GM20431 (cell line): ENCODE measurements around the gene MLN.

Source experiments
- in situ Hi-C: fragments of 300-500 bp; cut with MseI, MboI; formaldehyde crosslinking; loops from one replicate; pipeline ENCODE4 v1.15.0; 2020; ENCODE audit warnings: low sequenced_read_pairs; ENCODE audit not compliant: unreplicated experiment

Gene MLN

DNA sequence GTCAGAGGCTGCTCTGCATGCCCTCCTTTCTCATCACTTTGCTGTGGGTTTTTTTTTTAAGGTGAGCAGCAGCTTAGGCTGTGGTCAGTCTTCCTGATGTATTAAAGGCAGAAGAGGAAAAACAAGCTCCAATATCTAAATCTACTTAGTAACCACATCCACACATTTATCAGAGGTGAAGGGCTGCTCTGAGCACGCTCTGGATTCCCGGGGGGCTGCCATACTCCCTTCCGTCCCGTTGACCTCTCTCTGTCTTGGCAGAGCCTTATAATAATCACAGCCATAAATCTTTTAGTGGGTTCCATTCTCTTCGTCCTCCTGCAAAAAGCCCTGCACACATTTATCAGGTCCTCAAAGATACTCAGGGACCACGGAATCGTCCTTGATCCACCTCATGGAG lies 12.2 kb downstream of the MLN start:
- in situ Hi-C loops = no loop called here

DNA sequence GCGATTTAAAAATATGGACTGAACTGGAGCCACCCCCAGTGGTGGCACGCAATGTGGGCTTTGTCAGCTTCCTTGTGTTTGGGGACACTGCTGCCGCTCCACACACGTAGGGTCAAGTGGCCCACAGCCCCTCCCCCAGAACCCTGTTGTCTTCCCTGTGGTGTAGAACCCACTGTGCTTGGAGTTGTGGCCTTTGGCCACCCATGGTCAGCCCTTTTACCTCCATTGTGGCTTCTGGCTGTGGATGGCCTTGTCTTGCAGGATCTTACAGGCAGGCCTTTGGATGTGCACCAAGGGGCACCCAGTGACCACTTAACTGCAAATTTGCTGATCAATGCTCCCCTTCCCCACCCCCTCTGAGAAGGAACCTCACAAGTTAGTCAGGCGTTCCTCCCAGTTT lies 12.9 kb downstream of the MLN start:
- in situ Hi-C loops = no loop called here

DNA sequence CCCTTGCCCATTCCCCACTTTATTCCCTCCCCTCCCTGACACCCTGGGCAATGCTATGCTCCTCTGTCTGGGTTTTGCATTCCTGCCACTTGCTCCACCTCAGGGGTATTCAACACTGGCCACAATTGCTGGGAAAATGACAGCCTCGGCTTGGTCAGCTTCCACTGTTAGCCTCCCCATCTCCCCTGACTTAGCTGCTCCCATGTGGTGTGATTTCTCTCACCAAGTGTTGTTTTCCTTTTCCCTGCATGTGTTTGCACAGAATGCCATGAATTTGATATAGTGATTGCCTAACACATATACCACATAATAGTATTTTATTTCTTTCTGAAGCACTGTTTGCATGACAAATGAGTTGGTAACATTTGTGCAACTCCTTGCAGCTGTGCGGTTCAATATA lies 13.4 kb downstream of the MLN start:
- in situ Hi-C loops = no loop called here

DNA sequence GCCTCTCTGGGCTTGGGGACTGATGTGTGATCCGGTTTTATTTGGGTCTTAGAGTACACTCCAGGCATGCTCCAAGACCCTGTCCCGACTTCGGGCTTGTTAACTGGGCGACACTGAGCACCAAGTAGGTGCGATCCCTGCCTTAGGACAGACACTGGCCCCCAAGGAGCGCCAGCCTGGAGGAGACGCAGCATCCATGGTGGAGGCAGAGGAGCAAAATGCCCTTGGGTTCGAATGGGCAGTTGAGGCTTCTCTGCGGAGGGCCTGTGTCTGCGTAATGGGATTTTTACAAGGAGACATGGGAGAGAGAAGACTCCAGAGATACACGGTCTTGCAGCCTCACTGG lies 14.3 kb downstream of the MLN start:
- in situ Hi-C loops = no loop called here

DNA sequence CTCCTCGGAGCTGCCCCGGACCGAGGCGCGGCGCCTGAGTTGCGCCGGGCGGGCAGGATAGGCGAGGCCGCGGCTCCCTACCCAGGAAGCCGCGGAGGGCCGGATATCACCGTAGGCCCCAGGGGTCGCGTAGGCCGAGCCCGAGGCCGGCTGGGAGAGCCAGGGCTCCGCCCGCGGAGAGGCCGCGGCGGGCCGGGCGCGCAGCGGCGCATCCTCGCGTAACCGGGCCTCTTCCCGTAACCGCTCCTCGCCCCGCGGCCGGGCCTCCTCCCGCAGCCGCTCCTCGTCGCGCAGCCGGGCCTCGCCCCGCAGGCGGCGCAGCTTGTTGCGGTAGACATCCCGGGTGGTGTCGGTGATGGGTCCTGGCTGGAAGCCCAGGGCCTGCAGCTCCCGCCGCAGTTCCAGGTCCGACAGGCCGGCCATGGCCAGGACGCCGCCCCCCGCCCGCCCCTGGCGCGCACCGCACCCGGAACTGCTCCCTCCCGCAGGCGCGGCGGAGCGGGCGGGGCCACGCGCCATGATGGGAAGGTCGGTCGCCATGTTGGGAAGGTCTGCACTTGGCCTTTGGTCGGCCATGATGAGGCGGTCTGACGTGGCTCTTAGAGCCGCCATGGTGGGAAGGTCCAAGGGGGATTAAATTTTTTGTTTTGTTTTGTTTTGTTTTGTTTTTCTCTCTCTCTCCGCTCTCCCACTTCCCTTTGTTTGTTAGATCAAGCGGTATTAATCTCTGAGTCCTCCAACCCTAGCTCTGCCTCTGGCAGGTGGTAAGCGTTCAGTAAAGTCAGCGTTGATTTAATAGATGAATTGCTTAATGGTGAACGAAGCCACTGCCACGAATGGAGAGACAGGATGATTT lies 14.9 kb downstream of the MLN start, which contains the start of gene LEMD2:
Gene LEMD2, minus strand, starts transcription at position 437 of the 856 bp plus-strand sequence. Its CDS starts 14 bp downstream, at position 423.
- in situ Hi-C loops = no loop called here

DNA sequence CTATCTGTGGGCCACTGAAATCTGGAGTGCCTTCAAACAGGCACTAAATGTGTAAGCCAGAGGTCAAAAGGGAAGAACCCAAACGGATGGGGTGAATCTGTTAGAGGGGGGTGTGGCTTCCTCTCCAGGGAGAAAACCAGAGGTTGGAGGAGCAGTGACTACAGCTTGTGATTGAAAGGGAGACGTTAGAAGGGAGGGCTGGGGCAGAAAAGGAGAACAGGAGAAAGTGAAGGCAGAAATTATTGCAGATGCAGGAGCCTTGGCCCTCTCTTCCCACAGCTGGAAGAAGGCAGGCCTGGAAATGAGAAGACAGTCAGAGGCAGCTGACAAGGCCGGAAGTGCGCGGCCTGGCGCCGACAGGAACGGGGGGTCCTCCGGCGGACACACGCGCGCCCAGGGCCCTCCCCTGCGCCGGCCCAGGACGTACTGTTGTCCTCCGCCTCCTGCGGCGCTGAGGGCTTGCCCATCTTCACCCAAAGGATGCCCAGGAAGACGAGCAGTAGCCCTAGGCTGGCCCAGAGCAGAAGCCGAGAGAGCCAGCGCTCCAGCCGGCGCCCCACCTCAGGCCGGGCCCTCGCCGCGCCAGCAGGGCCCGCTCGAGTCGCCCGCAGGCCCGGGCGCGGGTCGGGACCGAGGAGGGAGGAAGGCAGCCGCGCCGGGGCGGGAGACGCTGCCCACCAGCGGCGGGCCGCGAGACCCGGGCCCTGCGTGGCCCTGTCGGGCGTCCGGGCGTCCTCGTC lies 15.7 kb downstream of the MLN start:
- in situ Hi-C loops = no loop called here

DNA sequence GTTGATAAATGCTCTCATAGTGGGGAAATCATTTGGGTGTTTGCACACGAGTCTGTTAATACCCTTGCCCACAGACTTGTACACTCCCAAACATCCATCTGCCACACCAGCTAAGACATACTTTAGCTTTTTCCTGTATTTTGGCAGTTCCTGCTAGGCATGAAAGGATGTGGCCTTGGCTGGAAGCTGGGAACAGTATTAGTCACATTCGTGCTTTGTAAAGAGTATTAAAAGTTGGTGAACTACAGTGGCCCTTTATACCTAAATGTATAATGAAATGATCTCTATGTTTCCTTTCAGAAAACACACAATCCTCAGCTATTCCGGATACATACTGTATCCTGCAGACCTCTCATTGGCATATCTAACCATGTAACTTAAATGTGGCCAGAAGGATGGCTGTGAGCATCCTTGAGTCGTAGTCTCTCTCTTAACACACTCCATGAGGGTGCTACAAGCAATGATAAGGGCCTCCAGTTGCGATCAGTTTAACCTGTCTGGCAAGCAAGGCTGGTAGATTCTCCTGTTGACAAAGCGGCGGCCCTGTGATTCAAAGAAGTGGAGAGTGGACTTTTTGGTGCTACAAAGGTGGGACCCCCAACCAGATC lies 16.4 kb downstream of the MLN start:
- in situ Hi-C loops = no loop called here

DNA sequence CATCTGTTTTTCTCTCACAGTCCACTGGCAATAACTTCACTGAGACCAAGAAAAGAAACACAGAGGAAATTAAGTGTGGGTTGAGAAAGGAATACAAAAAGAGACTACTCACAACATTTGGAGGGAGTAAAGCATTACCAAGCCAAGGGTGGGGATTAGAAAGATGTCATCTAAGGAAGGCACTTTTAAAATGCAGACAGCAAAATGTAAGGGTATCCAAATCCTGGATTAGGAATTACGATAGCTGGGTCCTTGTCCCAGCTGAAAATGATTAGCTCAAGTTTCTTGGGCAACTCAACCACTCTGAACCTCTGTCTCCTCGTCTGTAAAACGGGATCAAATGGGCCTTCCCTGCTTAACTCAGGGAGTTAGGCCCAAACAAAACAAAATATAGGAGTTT lies 17.1 kb downstream of the MLN start:
- in situ Hi-C loops = no loop called here

DNA sequence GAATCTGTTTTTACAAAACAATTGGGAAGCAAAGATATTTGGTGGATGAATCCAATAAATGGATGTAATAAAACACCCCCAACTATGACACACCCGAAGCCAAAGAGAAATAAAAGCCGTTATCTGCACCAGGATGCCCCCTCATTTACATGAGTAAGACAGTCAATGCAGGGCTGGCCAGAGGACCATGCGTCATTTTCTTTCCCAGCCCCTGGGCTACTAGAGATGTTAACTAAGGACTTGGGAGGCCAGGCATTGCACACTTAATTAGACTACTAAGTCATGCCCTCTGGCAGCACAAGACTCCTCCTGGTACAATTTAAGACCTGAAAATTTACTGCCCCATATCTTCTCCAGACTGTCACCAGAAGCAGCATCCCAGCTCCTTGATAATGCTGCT lies 18.0 kb downstream of the MLN start:
- in situ Hi-C loops = no loop called here

DNA sequence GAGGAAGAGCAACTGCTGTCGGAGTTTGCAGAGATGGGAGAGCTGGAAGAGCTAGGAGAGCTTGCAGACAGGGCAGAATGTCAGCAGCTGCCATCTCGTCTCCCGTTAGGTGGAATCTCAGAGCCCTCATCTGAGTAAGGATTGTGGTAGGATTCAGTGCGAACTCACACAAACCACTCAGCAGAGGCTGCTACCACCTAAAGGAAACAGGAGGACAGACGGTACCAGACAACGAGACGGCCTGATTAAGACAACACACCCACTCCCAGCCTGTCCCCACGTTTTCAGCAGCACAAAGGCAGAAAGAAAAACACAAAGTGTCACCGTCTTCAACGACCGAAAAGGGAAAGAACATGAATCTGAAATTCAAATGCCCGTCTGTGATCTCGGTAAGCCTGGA lies 19.0 kb downstream of the MLN start:
- in situ Hi-C loops = no loop called here

DNA sequence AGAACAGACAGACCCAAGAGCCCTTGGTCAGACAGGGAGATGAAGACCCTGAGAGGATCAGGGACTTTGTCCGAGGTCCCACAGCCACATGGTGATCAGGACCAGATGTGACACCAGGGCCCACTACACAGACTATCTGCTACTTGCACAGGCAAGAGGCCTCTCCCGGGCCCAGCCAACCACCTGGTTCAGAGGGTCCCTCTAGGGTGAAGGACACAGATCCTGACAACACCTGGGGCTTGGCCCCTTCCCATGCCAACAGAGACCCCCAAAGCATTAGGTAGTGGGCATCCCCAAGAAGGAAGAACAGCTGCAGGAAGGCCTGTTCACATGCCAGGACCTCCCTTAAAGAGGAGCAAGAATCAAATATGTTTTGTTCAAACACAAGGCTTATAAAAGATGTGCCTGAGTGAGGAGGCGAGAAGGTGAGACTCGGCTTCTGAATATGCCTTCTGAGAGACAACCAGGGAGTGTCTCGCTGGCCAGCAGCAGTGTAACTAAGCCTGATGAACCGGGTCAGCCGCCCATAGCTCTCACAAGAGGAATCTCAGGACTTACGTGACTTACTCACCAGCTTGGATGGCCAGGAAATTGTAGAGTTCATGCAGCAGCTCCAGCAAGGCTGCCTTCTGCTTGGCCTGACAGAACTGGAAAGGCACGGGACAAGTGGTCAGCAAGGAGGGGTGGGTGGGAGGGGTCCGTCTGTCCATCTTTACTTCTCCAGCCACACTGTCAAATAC lies 19.9 kb downstream of the MLN start:
- in situ Hi-C loops = no loop called here

DNA sequence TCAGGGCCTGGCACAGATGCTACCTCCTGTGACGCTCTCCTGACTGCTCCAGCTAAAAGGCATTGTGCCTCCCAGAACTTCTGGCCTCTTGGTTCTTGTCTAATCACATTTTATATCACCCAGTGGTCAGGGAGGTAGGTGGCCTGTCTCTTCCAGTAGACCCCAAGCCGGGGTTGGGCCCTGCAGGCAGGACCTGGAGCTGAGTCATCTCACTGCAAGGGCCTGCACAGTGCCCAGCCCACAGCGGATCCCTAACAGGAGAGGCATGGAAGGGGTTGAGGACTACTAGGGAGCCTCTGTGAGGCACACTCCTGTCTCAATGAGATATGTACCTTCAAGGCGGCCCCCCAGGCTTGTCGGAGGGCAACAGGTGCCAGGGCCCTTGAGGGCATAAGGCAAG lies 21.2 kb downstream of the MLN start:
- in situ Hi-C loops = no loop called here

DNA sequence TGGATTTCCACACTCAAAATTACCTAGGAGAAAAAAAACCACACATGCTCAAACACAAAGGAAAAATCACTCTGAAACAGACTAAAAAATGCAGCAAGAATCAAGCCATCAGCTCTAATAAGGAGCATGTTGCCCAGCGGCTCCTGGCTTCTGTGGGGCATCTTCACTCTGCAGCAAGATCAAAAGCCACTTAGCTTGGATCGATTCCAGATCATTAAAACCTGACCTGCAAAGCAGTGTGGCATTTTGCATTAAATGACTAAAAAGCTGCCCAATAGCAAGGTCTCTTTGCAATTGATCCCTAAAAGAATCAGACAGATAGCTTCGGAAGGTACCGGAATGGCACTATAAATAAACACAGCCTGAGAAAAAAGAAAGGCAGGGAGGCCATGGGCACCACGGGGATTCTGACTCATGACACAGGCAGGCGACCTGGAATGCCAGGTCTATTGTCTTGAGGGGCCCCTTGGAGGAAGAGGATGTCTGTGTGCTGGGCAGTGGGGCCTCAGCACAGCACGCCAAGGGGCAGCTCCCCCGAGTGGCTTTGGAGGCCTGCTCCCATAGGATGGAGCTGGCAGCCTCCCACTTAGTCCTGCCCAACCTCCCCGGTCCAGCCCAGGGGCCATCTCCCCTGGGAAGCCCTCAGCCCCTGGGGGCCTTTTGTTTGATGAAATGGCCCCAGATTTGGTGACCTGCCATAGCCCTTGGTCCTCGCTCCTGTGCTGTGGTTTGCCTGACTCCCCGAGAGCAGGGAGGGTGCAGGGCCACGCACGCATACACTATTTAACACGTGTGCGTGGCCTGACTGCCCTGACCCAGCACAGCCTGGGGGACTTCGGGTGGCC lies 22.4 kb downstream of the MLN start:
- in situ Hi-C loops = no loop called here

DNA sequence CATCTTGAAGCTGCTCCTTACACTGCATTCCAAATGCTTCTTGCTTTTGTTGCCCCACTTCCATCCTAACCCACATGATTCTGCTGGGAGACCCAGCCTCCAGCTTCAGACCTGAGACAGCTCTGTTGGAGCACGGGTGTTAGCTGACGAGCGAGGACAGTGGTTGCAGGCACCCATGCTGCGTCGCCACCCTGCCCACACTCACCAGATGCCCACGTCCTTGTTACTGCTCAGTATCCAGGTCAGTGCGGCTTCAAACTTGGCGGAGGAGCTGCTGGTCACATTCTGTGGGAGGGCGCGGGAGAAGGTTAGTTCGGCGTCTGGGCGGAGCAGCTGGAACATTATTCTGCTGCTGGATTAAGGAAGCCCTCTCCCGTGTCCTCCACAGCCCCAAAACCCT lies 23.9 kb downstream of the MLN start:
- in situ Hi-C loops = no loop called here

DNA sequence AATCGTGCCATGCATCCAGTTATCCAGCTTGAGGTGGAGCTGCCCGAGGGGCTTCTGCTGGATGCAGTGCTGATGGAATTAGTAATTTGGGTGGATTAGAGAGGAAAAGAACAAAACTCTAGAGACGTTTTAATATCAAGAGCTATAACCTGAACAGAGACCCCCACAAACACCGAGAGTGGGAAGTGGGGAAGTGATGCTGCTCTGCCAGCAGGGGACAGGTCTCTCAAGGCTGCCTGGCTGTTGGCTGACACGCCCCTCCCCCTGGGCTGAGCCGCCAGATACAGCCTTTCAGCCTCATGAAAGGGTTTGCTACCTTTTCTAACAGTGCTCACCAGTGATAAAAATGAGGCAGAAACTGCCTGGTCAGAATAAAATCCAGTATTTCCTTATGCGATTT lies 24.5 kb downstream of the MLN start:
- in situ Hi-C loops = no loop called here

DNA sequence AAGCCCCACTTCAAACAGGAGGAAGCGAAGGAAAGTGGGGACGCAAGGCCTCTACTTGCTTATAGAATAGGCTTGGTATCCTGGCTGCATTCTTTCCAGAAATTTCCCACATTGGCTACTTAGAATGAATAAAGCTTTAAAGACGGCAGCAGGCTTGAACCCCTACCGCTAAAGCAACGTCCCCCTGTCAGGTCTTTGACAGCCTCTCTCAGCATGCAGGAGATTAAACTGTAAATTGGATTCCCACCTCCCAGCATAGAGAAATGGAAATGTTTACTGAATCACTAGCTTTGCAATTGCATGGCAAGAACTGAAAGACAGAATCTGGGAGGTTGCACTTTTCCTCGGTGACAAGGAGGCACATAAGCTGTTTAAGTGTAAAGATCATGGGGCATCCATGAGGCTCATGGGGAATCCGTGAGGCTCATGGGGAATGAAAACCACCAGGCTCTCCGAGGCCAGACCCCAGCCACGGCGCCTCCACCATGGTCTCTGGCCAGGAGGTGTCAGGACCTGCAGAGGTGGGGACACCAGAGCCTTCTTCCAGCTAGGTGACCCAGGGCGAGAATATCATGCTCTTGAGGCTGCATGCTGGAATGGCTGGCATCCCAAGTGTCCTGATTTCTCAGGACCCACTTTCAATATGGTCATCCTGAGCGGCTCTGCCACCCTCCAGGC lies 25.2 kb downstream of the MLN start:
- in situ Hi-C loops = no loop called here

DNA sequence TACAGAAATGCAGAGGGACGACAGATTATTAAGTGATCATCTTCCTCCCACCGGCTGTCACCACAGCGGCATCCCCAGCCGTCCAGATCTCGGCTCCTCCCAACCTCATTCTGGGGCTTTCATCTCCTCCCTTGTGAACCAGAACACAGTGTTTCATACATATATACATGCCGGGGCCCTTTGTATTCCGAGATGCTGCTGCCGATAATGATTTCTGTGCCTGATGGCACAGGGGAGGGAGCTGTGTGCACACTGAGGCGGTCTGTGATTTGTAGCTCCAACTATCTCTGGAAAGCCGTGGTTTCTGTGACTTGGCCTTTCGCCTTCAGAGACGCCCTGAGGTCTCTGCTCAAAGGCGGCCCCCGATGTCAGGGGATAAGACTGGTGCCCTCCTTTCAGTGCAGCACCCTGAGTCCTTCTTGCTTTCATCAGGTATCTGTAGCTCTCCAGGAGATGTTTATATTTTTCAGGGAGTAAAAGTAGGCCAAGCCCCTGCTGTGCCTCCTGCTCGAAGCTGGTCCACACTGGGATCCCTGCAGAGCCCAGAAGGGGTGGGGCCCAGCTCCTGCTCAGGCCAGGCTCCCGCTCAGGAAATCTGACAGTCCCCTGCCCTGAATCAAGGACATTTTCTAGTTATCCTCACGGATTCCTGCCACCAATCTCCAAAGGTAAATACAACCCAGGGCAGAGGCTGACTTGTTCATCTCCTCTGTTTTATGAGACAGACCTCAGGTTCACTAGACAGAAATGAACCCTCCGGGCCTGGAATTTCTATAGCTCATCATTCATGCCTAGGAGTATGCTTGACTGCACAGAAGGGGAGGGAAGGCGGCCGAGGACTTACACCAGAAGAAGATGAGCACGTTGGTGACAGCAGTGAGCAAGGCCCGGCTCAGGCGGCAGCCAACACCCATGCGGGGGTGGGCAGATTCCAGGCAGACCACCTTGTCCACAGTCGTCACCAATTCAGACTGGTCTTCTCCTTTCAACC lies 26.1 kb downstream of the MLN start:
- in situ Hi-C loops = no loop called here

DNA sequence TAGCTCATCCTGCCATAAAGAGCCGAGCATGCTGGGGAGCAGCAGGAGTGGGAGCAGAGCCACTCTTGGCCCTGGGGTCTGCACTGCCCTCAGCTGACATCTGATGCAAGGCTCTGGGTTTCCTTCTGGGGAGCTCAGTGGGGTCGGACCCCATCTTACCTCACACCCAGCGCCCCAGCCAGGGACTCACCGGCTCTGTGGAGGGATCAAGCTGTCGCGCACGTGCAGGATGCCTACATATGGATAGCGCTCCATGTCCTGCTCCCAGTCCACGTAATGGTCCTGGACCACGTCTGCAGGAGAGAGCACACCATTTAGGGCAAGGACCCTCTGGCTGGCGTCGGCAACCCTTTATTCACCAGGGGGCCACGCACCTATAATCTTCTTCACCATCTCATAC lies 27.0 kb downstream of the MLN start:
- in situ Hi-C loops = no loop called here
